ENCODE data around the gene ABLIM1. TPM values are rescaled to one million over a fixed set of nuclear protein-coding genes. Genes with fewer than 3 reads are reported as not detected.

ABLIM1 gene
- total and polyA plus RNA-seq, 4 donors, result 20.0 to 135 (median 59.9) TPM

- TF ChIP-seq, protein P1, sequence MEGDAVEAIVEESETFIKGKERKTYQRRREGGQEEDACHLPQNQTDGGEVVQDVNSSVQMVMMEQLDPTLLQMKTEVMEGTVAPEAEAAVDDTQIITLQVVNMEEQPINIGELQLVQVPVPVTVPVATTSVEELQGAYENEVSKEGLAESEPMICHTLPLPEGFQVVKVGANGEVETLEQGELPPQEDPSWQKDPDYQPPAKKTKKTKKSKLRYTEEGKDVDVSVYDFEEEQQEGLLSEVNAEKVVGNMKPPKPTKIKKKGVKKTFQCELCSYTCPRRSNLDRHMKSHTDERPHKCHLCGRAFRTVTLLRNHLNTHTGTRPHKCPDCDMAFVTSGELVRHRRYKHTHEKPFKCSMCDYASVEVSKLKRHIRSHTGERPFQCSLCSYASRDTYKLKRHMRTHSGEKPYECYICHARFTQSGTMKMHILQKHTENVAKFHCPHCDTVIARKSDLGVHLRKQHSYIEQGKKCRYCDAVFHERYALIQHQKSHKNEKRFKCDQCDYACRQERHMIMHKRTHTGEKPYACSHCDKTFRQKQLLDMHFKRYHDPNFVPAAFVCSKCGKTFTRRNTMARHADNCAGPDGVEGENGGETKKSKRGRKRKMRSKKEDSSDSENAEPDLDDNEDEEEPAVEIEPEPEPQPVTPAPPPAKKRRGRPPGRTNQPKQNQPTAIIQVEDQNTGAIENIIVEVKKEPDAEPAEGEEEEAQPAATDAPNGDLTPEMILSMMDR (IDR thresholded peaks at IDR 0.05; ENCODE audit: control extremely low read depth, extremely low read depth), result no peak
- no peak for ATAC-seq (ENCODE audit: insufficient read depth, low FRiP score)
Observed at GRCh38 chr10:114661212-114661880, 3.3 kb upstream of the ABLIM1 start.

GRCh38 chr10:114655671-114656070 is 2.4 kb downstream of the ABLIM1 start:
- WGBS, 2 donors, result 98 to 99% methylated on average over 7 of the region's 7 CpGs
- H3K27ac ChIP-seq (ENCODE audit: low read depth in 1 of 2, low read length in 1 of 2), result peak overlapping the region in 1 of 2 donors; percentile 70
- ATAC-seq (ENCODE audit: insufficient read depth, low FRiP score) (no peak), DNase-seq (no peak)
- no peak overlapping the region for H3K4me3 ChIP-seq
- TF ChIP-seq, protein P1 (IDR thresholded peaks at IDR 0.05; ENCODE audit: control extremely low read depth, extremely low read depth), result no peak
- no peaks in the 10 kb centered on the region for H3K9me3 ChIP-seq (ENCODE audit: control insufficient read depth in 4 of 4, insufficient read depth in 3 of 4, low read length in 3 of 4)
- H3K9ac ChIP-seq (ENCODE audit: insufficient read depth in 1 of 2, low read length in 2 of 2), result no peak overlapping the region
- peaks cover 0 to 46% (median 0%) of the 10 kb centered on the region in 5 donors for H3K4me1 ChIP-seq (ENCODE audit: control insufficient read depth in 5 of 5, insufficient read depth in 5 of 5, low read length in 5 of 5)
- H3K36me3 ChIP-seq (ENCODE audit: control insufficient read depth in 4 of 4, insufficient read depth in 4 of 4, low read length in 4 of 4), result no peaks in the 10 kb centered on the region
- no peaks in the 10 kb centered on the region for H3K27me3 ChIP-seq (ENCODE audit: control insufficient read depth in 3 of 3, insufficient read depth in 3 of 3, low read length in 2 of 3)

More at GRCh38 chr10:114661212-114661880, 3.3 kb upstream of the ABLIM1 start:
- 92 to 97% methylated on average over 3 of the region's 3 CpGs for WGBS, 2 donors
- Histone ChIP-seq H3K9me3 (ENCODE audit: control insufficient read depth in 4 of 4, insufficient read depth in 3 of 4, low read length in 3 of 4) (peaks cover 0 to 3% (median 0%) of the 10 kb centered on the region in 4 donors), H3K9ac (ENCODE audit: insufficient read depth in 1 of 2, low read length in 2 of 2) (no peak overlapping the region), H3K4me1 (ENCODE audit: control insufficient read depth in 5 of 5, insufficient read depth in 5 of 5, low read length in 5 of 5) (peaks cover 0 to 40% (median 13%) of the 10 kb centered on the region in 5 donors), H3K27me3 (ENCODE audit: control insufficient read depth in 3 of 3, insufficient read depth in 3 of 3, low read length in 2 of 3) (no peaks in the 10 kb centered on the region), H3K27ac (ENCODE audit: low read depth in 1 of 2, low read length in 1 of 2) (peak overlapping the region in 1 of 2 donors; percentile 37), H3K4me3 (no peak overlapping the region), H3K36me3 (ENCODE audit: control insufficient read depth in 4 of 4, insufficient read depth in 4 of 4, low read length in 4 of 4) (no peaks in the 10 kb centered on the region)
- no peak for DNase-seq

DNA sequence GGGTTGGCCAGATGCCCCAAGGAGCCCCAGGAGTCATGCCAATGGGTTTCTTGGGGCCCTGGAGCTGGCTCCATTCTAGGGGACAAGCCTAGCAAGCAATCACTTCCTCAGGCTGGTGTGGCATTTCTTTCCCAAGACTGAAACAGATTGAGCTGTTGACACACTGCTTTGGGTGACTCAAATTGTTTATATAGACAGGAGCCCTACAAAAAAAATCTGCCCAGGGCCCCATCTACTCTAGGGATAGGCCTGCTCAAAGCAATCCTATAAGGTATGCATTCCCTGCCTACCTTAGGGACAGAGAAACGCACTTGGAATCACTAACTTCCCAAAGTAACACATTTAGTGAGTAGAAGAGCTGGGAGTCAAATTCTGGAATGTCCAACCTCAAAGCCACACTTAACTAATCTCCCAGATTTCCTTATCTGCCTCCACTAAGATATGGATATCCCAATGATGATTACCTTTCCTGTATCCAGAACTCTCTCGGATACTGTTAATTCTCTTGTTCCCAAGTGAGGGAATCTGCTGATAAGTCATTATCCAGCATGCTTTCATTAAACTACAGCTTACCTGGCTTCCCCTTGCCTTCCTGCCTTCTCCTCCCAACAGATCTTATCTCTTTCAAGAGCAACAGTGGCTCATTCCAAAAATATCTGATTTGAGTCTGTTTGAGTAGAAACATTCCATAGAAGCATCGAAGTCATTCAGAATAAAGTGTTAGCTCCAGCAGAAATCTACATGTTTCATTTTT is 3.1 kb downstream of the ABLIM1 start:
- Histone ChIP-seq H3K4me3 (no peak overlapping the region), H3K9ac (ENCODE audit: insufficient read depth in 1 of 2, low read length in 2 of 2) (no peak overlapping the region), H3K27me3 (ENCODE audit: control insufficient read depth in 3 of 3, insufficient read depth in 3 of 3, low read length in 2 of 3) (no peaks in the 10 kb centered on the region), H3K9me3 (ENCODE audit: control insufficient read depth in 4 of 4, insufficient read depth in 3 of 4, low read length in 3 of 4) (no peaks in the 10 kb centered on the region), H3K36me3 (ENCODE audit: control insufficient read depth in 4 of 4, insufficient read depth in 4 of 4, low read length in 4 of 4) (no peaks in the 10 kb centered on the region), H3K4me1 (ENCODE audit: control insufficient read depth in 5 of 5, insufficient read depth in 5 of 5, low read length in 5 of 5) (peaks cover 0 to 40% (median 2%) of the 10 kb centered on the region in 5 donors), H3K27ac (ENCODE audit: low read depth in 1 of 2, low read length in 1 of 2) (peak overlapping the region in 1 of 2 donors; percentile 68)
- DNase-seq (no peak), ATAC-seq (ENCODE audit: insufficient read depth, low FRiP score) (no peak)
- TF ChIP-seq, protein P1 (IDR thresholded peaks at IDR 0.05; ENCODE audit: control extremely low read depth, extremely low read depth), result no peak
- 82 to 86% methylated on average over 3 of the region's 3 CpGs for WGBS, 2 donors
